Loucy (cell line): ENCODE measurements around the gene IGF2BP1.

Source experiments
- H2AFZ ChIP-seq: fragments of 200-600 bp; sonication (generic); 2 replicates; pipeline ENCODE4 v1.6.0; 2016; ENCODE audit warnings: antibody characterized with exemption, mild to moderate bottlenecking, low read length, moderate library complexity
- H3F3A ChIP-seq: fragments of 200-600 bp; 2 replicates; pipeline ENCODE4 v1.6.0; 2016; ENCODE audit warnings: antibody characterized with exemption, low read depth, mild to moderate bottlenecking
- H3K27me3 ChIP-seq: fragments of 200-600 bp; sonication (generic); 2 replicates; pipeline ENCODE4 v1.6.1; 2014; ENCODE audit warnings: low read length, mild to moderate bottlenecking; ENCODE audit not compliant: insufficient read depth, poor library complexity, severe bottlenecking
- H3K36me3 ChIP-seq: fragments of 200-600 bp; sonication (generic); 2 replicates; pipeline ENCODE4 v1.6.1; 2016; ENCODE audit warnings: low read length; ENCODE audit not compliant: insufficient read depth
- H3K4me1 ChIP-seq: fragments of 200-600 bp; sonication (generic); 2 replicates; pipeline ENCODE4 v1.5.1; 2014; ENCODE audit warnings: low read length, mild to moderate bottlenecking; ENCODE audit not compliant: insufficient read depth, poor library complexity, severe bottlenecking
- H3K4me2 ChIP-seq: fragments of 200-600 bp; sonication (generic); 2 replicates; pipeline ENCODE4 v1.6.0; 2014; ENCODE audit warnings: antibody characterized with exemption, low read length, low read depth, mild to moderate bottlenecking; ENCODE audit not compliant: poor library complexity, severe bottlenecking
- H3K4me3 ChIP-seq: fragments of 200-600 bp; sonication (generic); 2 replicates; pipeline ENCODE4 v1.5.1; 2014; ENCODE audit warnings: low read length, mild to moderate bottlenecking, mixed read lengths; ENCODE audit not compliant: poor library complexity, severe bottlenecking
- H3K79me2 ChIP-seq: fragments of 200-600 bp; sonication (generic); 2 replicates; pipeline ENCODE4 v1.6.1; 2014; ENCODE audit warnings: low read length; ENCODE audit not compliant: insufficient read depth
- H3K9ac ChIP-seq: fragments of 200-600 bp; sonication (generic); 2 replicates; pipeline ENCODE4 v1.6.0; 2014; ENCODE audit warnings: mild to moderate bottlenecking, low read depth, low read length, moderate library complexity; ENCODE audit not compliant: poor library complexity, severe bottlenecking
- H3K9me2 ChIP-seq: fragments of 200-600 bp; sonication (generic); replicated peaks from 2 replicates; pipeline ENCODE4 v1.6.1; 2016; ENCODE audit warnings: low read depth, low read length, mixed read lengths
- H3K9me3 ChIP-seq: fragments of 200-600 bp; sonication (generic); 2 replicates; pipeline ENCODE4 v1.6.1; 2014; ENCODE audit warnings: mild to moderate bottlenecking, antibody characterized with exemption, low read length, low read depth; ENCODE audit not compliant: insufficient read depth
- H4K20me1 ChIP-seq: fragments of 200-600 bp; sonication (generic); 2 replicates; pipeline ENCODE4 v1.6.0; 2014; ENCODE audit warnings: antibody characterized with exemption, low read length, mild to moderate bottlenecking; ENCODE audit not compliant: insufficient read depth, poor library complexity, severe bottlenecking
- CTCF ChIP-seq: fragments of 200-600 bp; sonication (generic); conservative IDR thresholded peaks from 2 replicates; pipeline ENCODE4 v1.5.1; 2014; ENCODE audit warnings: mild to moderate bottlenecking, antibody characterized with exemption, low read length
- EZH2phosphoT487 ChIP-seq: fragments of 200-600 bp; IDR thresholded peaks from 2 replicates; pipeline ENCODE4 v1.6.1; 2018; ENCODE audit warnings: antibody characterized with exemption, mild to moderate bottlenecking, moderate library complexity, borderline replicate concordance

Gene IGF2BP1

GRCh38 chr17:49015924-49016774 lies 19.0 kb downstream of the IGF2BP1 start:
- no peaks in the 10 kb centered on the region for H3K9me2 ChIP-seq
- no peaks in the 10 kb centered on the region for H3K79me2 ChIP-seq
- TF ChIP-seq CTCF (no peak), EZH2phosphoT487 (no peak)
- H3F3A ChIP-seq: no peaks in the 10 kb centered on the region
- no peaks in the 10 kb centered on the region for H4K20me1 ChIP-seq
- no peaks in the 10 kb centered on the region for H3K36me3 ChIP-seq
- no peak overlapping the region for H3K4me3 ChIP-seq
- H3K9ac ChIP-seq: no peak overlapping the region
- no peak overlapping the region for H3K4me2 ChIP-seq
- H3K9me3 ChIP-seq: no peaks in the 10 kb centered on the region
- no peaks in the 10 kb centered on the region for H3K4me1 ChIP-seq
- no peaks in the 10 kb centered on the region for H3K27me3 ChIP-seq
- no peak overlapping the region for H2AFZ ChIP-seq

- Histone ChIP-seq H3K9me3 (no peaks in the 10 kb centered on the region), H3K27me3 (no peaks in the 10 kb centered on the region), H3K4me1 (no peaks in the 10 kb centered on the region), H3F3A (no peaks in the 10 kb centered on the region), H3K36me3 (no peaks in the 10 kb centered on the region), H3K9ac (no peak overlapping the region), H2AFZ (no peak overlapping the region), H4K20me1 (no peaks in the 10 kb centered on the region), H3K9me2 (no peaks in the 10 kb centered on the region), H3K4me2 (no peak overlapping the region), H3K79me2 (no peaks in the 10 kb centered on the region), H3K4me3 (no peak overlapping the region)
- TF ChIP-seq EZH2phosphoT487: no peak
- no peak for TF ChIP-seq CTCF
These were observed 19.7 kb downstream of the IGF2BP1 start for GRCh38 chr17:49016775-49017463.

GRCh38 chr17:49018116-49018612 lies 21.0 kb downstream of the IGF2BP1 start:
- H3K27me3 ChIP-seq: no peaks in the 10 kb centered on the region

More at GRCh38 chr17:49018116-49018612, 21.0 kb downstream of the IGF2BP1 start:
- Histone ChIP-seq H2AFZ (no peak overlapping the region), H3K36me3 (no peaks in the 10 kb centered on the region), H3F3A (no peaks in the 10 kb centered on the region), H4K20me1 (no peaks in the 10 kb centered on the region), H3K4me2 (no peak overlapping the region), H3K4me1 (no peaks in the 10 kb centered on the region), H3K9me3 (no peaks in the 10 kb centered on the region), H3K4me3 (no peak overlapping the region), H3K79me2 (no peaks in the 10 kb centered on the region), H3K9ac (no peak overlapping the region), H3K9me2 (no peaks in the 10 kb centered on the region)
- TF ChIP-seq EZH2phosphoT487: no peak
- no peak for TF ChIP-seq CTCF
